Epithelial cell of prostate (primary cell): ENCODE data around the gene RAB39A.
"Not testable (repeated sequence)": the region's sequence is repeated elsewhere in the genome, so short reads cannot be mapped to it uniquely, and the experiment has no call there.

Experiments used
- DNase-seq: peaks from one replicate; pipeline ENCODE4 v3.0.0-alpha.2; 2011; ENCODE audit warnings: low read depth, low spot score
- H3K27ac ChIP-seq: fragments of 450-650 bp; 2 replicates; pipeline ENCODE4 v1.5.1; 2017; ENCODE audit warnings: mild to moderate bottlenecking

RAB39A gene

GRCh38 chr11:107928046-107928766, at the start of gene RAB39A:
RAB39A (plus strand) TSS chr11:107928448; CDS start chr11:107928569, 121 bp downstream.
- H3K27ac ChIP-seq: no peak within 1 kb of the TSS
- DNase-seq: peak; percentile 82

DNA sequence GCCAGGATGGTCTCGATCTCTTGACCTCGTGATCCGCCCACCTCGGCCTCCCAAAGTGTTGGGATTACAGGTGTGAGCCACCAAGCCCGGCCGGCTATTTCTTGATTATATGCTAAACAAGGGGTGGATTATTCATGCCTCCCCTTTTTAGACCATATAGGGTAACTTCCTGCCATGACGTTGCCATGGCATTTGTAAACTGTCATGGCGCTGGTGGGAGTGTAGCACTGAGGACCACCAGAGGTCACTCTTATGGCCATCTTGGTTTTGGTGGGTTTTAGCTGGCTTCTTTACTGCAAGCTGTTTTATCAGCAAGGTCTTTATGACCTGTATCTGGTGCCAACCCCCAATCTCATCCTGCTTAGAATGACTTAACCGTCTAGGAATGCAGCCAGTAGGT, 46.8 kb upstream of the RAB39A start:
- not testable (repeated sequence) for DNase-seq, H3K27ac ChIP-seq

GRCh38 chr11:107882095-107882820, 46.0 kb upstream of the RAB39A start:
- no peak for DNase-seq
- H3K27ac ChIP-seq: no peak overlapping the region

DNA sequence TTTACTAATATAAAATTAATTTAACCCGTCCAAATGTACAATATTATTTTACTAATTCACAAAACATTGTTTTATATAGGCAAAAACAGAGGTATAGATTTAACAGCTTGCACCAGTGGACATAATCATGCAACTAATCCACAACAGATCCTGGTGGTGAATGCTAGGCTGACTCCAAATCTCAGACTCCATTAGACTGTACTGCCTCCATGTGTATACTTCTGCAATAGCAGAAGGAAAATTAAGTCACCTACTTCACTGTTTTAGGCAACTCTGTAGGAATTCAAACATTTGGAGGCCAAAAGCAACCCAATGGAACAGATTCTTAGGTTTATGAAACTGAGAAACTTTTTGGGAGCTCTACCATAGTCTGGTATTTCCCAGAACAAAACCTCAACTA, 30.0 kb upstream of the RAB39A start:
- DNase-seq: no peak
- no peak overlapping the region for H3K27ac ChIP-seq

- no peak overlapping the region for H3K27ac ChIP-seq
- no peak for DNase-seq
These were observed 20.0 kb upstream of the RAB39A start for GRCh38 chr11:107908211-107908610.

- DNase-seq, H3K27ac ChIP-seq: not testable (repeated sequence)
These were observed 15.8 kb upstream of the RAB39A start for GRCh38 chr11:107912415-107912814.

DNA sequence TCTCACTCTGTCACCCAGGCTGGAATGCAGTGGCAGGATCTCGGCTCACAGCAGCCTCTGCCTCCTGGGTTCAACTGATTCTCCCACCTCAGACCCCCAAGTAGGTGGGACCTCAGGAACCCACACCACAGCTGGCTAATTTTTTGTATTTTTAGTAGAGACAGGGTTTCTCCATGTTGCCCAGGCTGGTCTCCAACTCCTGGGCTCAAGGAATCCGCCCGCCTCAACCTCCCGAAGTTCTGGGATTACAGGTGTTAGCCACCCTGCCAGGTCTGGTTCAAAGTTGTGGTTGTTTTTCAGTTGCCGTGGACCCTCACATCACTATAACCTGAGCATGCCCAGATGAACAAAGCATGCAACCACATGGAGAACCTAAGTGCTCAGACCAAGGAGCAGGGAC, 13.0 kb upstream of the RAB39A start:
- DNase-seq: no peak

GRCh38 chr11:107916671-107917241, 11.5 kb upstream of the RAB39A start:
- DNase-seq: no peak
- H3K27ac ChIP-seq: no peak overlapping the region

More for the DNA sequence above, 13.0 kb upstream of the RAB39A start:
- no peak overlapping the region for H3K27ac ChIP-seq

GRCh38 chr11:107921997-107922396, 6.3 kb upstream of the RAB39A start:
- H3K27ac ChIP-seq: no peak overlapping the region
- DNase-seq: no peak

- not testable (repeated sequence) for DNase-seq, H3K27ac ChIP-seq
These were observed 4.7 kb upstream of the RAB39A start for GRCh38 chr11:107923519-107923918.

DNA sequence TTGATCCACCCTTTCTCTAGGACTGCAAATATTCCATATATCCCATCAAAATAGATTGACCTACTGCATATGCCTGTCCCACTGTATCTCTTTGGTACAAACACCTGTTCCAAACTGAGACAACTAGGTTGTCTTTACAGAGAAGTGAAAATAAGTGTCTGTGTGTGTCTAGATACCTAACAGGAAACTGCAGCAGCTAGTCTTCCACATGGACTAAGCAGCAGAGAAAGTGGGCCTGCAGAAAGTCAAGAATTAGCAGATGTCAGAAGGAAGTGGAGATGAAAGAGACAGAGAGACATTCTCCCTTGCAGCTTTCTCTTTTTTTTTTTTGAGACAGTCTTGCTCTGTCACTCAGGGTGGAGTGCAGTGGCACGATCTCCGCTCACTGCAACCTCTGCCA, 3.9 kb upstream of the RAB39A start:
- H3K27ac ChIP-seq: no peak overlapping the region

DNA sequence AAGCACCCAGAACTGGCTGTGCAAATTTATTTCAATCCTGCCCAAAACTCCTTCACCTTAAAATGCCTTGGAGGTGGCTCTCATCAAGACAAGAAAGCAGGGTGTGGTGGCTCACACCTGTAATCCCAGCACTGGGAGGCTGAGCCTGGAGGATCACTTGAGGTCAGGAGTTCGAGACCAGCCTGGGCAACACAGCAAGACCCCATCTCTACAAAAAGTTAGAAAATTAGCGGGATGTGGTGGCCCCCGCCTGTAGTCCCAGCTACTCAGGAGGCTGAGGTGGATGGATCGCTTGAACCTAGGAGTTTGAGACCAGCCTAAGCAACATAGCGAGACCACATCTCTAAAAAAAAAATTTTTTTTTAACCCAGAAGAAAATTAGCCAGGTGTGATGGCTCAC, 689 bp upstream of the RAB39A start:
- no peak overlapping the region for H3K27ac ChIP-seq
- no peak for DNase-seq

More for the DNA sequence above, 3.9 kb upstream of the RAB39A start:
- no peak for DNase-seq

DNA sequence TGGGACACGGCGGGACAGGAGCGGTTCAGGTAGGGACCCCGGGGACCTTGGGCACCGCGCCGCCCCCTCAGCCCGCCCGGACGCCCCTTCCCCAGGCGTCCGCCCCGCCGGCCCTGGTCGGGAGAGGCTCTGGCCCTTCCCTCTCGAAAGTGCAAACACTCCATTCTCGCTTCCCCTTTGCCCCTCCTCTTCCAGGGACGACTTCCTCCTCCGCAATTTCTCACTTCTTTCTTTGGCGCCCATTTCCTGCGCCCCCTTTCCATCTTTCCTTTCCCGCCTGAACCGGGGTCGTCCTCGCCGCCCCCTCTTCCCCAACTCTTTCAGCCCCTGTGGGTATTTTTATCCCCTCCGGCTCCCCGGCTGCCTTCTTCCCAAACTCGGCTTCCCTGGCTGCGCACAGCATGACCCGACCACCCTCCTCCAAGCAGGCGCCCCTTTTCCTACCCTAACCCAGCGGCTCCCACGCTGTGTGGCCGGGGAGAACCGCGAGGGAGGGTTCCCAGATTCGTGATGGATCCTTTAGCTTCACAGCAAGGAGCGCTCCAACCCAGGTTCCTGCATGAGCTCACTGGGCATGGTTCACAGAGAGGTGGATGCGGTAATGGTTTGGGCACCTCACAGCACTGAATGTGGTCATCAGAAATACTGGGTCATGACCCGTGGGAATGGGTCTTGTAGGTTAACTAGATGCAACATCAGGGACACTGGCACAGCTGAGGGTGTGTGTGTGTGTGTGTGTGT, 689 bp downstream of the RAB39A start:
- no peak for DNase-seq
- H3K27ac ChIP-seq: no peak overlapping the region

DNA sequence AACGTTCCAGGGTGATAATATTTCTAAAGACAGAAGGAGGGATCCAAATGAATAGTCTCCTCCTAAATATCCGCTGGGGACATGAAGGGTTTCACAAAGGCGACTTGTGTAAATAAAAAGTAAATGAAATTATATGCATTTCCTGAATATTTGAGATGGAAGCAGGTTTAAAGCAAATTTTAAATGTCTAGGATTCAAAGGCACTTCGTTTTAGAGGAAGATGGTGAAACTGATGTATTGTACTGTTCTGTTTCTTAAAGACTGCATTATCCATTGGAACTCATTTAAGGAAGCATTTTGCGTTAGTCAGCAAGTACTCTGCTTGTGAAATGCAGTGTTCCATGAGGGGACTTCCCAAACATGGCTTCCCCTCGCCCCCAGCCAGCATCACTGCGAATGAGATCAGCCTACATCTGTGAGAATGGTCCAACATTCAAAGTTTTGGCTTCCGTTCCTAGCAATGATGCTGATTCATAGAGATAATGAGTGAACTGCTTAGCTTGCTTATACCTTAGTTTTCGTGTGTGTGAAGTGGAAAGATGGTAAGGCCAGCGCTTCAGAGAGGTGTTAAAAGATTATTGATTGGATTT, 1.5 kb downstream of the RAB39A start:
- no peak overlapping the region for H3K27ac ChIP-seq
- DNase-seq: no peak

- no peak for DNase-seq
- H3K27ac ChIP-seq: no peak overlapping the region
These were observed 3.0 kb downstream of the RAB39A start for GRCh38 chr11:107931206-107931605.

GRCh38 chr11:107947904-107948303, 19.7 kb downstream of the RAB39A start:
- no peak for DNase-seq
- no peak overlapping the region for H3K27ac ChIP-seq

DNA sequence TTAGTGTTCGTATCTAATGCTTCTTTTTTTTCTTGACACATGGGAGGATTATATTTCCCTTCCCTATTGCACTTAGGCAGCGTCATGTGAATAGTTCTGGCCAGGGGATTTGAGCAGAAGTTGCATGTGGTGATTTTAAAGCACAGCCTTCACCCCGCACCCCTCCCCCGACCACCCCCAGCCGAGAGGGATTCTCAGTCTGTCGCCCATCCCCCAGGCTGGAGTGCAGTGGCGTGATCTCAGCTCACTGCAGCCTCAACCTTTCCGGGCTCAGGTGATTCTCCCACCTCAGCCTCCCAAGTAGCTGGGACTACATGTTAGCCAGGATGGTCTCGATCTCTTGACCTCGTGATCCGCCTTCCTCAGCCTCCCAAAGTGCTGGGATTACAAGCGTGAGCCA, 20.1 kb downstream of the RAB39A start:
- not testable (repeated sequence) for H3K27ac ChIP-seq, DNase-seq

- no peak overlapping the region for H3K27ac ChIP-seq
- no peak for DNase-seq
These were observed 22.9 kb downstream of the RAB39A start for GRCh38 chr11:107951155-107951554.

GRCh38 chr11:107953446-107953845, 25.2 kb downstream of the RAB39A start:
- DNase-seq: no peak
- no peak overlapping the region for H3K27ac ChIP-seq

DNA sequence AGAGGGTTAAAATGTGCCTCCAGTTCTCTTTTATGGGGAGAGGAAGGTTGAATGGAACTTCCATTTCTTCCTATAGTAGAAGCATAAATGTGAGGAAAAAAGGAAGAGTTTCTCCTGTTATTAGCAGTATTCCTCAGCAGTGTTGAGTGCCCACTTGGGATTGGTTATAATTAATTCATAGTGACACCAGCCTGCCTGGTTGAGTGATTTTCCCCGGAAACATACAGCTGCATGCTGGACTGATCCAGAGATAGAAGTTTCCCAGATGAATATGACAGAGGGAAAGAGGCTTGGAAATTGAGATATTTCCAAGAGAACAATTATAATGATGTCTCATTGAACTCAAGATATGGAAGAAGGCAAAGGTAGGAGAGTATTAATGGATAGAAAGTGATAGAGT, 28.3 kb downstream of the RAB39A start:
- H3K27ac ChIP-seq: no peak overlapping the region
- DNase-seq: no peak
